MV-4-11 (cell line): ENCODE results near the gene SLC2A4RG.

Experiments used
- DNase-seq: peaks from one replicate; lab custom pipeline; 2025; lab: John Stamatoyannopoulos, UW

SLC2A4RG gene

DNA sequence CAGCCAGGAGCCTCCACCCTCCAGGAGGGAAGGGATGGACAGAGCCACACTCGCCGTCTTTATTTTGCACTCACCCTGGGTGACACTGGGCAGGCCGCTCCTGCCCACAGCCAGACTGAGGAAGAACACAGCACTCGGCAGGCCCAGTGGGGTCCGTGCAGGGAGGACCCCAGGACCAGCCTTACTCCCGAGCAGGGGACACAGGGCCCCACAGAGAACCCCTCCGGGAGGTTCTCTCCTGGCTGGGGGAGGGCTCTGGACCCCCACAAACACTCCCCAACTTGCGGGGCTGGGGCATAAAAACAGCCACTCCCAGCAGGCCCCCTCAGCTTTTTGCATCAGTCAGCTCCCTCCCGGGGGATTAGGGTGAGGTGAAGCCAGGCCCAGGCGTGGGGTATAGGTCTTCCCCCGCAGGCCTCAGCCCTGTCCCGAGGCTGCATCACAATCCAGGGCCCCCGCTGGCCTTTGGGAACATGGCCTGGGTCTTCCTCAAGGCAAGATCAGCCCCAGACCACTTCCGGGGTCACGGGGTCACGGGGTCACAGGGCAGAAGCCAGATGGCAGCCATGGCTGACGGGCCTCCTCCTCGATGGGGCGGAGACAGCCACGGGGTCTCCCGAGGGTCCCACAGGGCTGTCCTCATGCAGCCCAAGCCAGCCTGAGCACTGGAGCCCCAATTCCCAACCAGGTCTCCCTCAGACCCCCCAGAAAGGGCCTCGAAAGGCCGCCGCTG is 39.9 kb upstream of the SLC2A4RG start:
- DNase-seq = no peak

DNA sequence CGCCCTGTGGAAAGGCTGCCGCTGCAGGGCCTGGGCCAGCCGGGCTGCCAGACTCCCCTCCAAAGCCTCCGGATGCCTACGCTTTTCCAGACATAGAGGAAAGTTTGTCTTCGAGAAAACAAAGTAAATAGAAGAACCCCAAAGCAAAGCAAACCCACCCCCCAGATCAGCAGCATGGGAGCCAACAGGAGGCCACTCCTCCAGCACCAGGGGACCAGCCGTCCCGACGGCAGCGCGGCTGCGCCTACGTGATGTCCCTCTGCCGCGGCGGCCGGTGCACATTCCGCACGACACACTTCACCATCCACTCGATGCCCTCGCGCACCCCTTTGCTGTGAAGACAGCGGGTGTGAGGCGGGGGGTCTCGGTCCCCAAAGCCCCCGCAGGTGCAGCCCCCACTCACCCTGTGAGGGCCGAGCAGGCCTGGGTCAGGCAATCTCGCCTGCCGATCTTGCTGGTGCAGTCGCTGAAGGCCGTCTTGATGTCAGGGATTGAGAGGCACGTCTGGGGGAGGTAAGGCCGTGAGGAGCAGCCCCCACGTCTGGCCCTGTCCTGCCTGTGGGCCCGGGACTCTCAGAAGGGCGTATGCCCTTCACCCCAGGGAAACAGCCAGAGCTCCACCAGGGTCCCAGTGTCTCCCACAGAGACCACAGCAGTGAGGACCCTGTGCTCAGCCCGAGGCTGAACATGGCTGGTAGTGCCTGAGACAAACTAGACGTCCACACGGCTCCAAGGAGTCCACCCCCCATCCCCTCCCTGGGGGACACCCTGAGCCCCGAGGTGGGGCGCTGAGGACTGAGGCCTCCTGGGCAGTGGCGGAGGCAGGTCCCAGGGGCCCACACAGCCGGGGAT is 39.2 kb upstream of the SLC2A4RG start:
- DNase-seq = no peak

DNA sequence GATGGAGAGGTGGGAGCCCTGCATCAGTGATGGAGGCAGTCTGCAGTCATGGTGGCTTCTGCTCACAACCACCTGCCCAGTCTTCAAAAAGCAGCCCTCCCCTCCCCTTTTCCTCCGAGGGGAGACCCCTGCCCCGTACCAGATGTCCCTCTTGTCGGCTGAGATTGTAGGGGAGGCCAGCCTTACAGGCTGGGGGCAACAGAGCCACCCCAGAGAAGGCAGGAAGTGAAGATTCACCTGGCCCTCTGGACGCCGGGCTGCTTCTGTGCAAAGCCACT is 38.6 kb upstream of the SLC2A4RG start:
- DNase-seq = no peak

- no peak for DNase-seq
Observed at GRCh38 chr20:63701329-63702035, 38.1 kb upstream of the SLC2A4RG start.

- DNase-seq = no peak
Observed at GRCh38 chr20:63702036-63702665, 37.4 kb upstream of the SLC2A4RG start.

- no peak for DNase-seq
Observed at GRCh38 chr20:63702751-63703470, 36.7 kb upstream of the SLC2A4RG start.

GRCh38 chr20:63703471-63703975 is 36.1 kb upstream of the SLC2A4RG start:
- DNase-seq = no peak

GRCh38 chr20:63703976-63704748 is 35.4 kb upstream of the SLC2A4RG start:
- DNase-seq = no peak

- no peak for DNase-seq
Observed at GRCh38 chr20:63704749-63705117, 34.8 kb upstream of the SLC2A4RG start.

DNA sequence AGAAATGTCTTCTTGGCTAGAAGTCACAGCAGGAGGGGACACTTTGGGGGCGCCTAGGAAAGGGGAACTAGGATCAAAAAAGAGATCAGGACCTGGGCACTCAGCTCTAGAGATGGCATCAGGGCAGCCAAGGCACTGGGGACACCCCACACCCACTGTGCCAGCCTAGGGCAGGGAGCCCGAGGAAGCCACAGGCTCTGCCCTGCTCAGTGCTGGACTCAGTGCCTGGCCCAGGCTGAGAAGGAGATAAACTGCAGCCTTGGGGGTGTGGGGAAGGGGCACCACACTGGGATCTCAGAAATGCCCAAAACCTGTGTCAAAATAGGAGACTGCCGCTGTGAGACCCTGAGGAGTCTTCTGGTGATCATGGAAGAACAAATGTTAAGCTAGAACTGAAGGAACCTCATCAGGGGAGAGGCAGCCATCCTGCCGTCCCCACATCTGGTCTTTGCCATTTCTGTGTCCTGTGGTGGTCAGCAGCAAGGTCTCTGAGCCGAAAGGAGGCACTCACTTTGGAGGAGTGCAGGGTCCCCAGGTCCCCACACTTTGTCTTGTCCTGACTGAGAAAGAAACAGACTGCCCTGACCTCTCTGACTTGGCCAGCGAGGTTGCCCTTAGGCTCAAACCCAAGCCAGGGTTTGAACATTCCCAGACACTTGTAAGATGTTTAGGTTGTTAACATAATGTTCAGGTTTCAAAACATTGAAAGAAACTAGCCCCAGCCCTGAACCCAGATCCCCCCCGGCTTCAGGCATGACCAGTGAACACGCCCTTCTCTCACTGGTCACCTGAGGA is 34.1 kb upstream of the SLC2A4RG start:
- no peak for DNase-seq

- no peak for DNase-seq
Observed at GRCh38 chr20:63706027-63706695, 33.4 kb upstream of the SLC2A4RG start.

- peak; percentile 14 for DNase-seq
Observed at GRCh38 chr20:63706852-63707557, 32.6 kb upstream of the SLC2A4RG start.

GRCh38 chr20:63707558-63708300 is 31.8 kb upstream of the SLC2A4RG start, which contains the start of the genes ARFRP1 and ZGPAT:
Gene ARFRP1 (minus strand): TSS chr20:63707976. CDS start chr20:63707091, 885 bp downstream.
Gene ZGPAT (plus strand): TSS chr20:63708039. CDS start chr20:63708581, 542 bp downstream.
- peak; percentile 82 for DNase-seq

GRCh38 chr20:63708301-63709148 is 31.1 kb upstream of the SLC2A4RG start:
- DNase-seq = no peak

- DNase-seq = no peak
Observed at GRCh38 chr20:63709149-63709527, 30.4 kb upstream of the SLC2A4RG start.

- DNase-seq = no peak
Observed at GRCh38 chr20:63711085-63711645, 28.4 kb upstream of the SLC2A4RG start.

DNA sequence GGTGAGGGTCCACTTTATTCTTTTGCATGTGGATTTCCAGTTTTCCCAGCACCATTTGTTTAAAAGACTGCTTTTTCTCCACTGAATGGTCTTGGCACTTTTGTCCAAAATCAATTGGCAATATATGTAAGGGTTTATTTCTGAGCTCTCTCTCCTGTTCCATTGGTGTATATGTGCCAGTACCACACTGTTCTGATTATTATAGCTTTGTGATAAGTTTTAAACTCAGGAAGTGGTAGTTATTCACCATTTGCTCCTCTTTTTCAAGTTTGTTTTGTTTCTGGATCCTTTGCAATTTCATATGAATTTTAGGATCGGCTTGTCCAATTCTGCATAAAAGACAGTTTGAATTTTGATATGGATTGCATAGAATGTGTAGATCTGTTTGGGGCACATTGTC is 27.4 kb upstream of the SLC2A4RG start:
- DNase-seq = no peak
